ENCODE results near the gene DHH.

The DHH gene

GRCh38 chr12:49048953-49049352, 45.6 kb downstream of the DHH start:
- Histone ChIP-seq H3K27me3 (ENCODE audit: insufficient read depth, low read length) (no peaks in the 10 kb centered on the region), H2AFZ (ENCODE audit: low read depth, low read length) (no peak overlapping the region), H3K4me3 (ENCODE audit: low read length) (no peak overlapping the region), H3K4me1 (ENCODE audit: insufficient read depth, low read length) (no peaks in the 10 kb centered on the region), H3K9me3 (ENCODE audit: low read length) (no peaks in the 10 kb centered on the region), H3K36me3 (ENCODE audit: insufficient read depth, low read length) (peaks cover 96% of the 10 kb centered on the region)

GRCh38 chr12:49046129-49046895, 48.3 kb downstream of the DHH start:
- no peaks in the 10 kb centered on the region for H3K27me3 ChIP-seq (ENCODE audit: insufficient read depth, low read length)
- no peak overlapping the region for H2AFZ ChIP-seq (ENCODE audit: low read depth, low read length)
- H3K36me3 ChIP-seq (ENCODE audit: insufficient read depth, low read length) = peaks cover 96% of the 10 kb centered on the region
- H3K9me3 ChIP-seq (ENCODE audit: low read length) = no peaks in the 10 kb centered on the region
- H3K4me1 ChIP-seq (ENCODE audit: insufficient read depth, low read length) = no peaks in the 10 kb centered on the region
- H3K4me3 ChIP-seq (ENCODE audit: low read length) = no peak overlapping the region

DNA sequence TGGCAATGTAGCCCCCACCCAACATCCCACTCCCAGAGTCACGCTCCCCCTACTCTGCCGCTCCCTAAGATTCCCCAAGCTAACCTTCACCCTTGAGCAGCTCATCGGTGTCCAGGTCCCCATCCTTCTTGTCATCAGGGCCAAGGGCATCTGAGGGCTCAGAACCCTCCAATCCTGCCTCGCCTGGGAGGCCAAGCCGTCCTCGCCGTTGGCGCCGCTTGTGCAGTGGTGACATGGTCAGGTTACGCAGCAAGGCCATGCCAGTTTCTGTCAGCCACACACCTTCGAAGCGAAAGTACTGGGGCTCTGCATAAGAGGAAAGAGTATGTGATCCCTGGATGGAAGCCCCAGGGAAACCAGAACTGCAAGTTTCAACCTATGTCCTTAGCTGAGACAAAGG, 49.9 kb downstream of the DHH start:
- Histone ChIP-seq H3K9me3 (ENCODE audit: low read length) (no peaks in the 10 kb centered on the region), H3K4me3 (ENCODE audit: low read length) (no peak overlapping the region), H3K27me3 (ENCODE audit: insufficient read depth, low read length) (no peaks in the 10 kb centered on the region), H2AFZ (ENCODE audit: low read depth, low read length) (no peak overlapping the region), H3K4me1 (ENCODE audit: insufficient read depth, low read length) (no peaks in the 10 kb centered on the region), H3K36me3 (ENCODE audit: insufficient read depth, low read length) (peaks cover 91% of the 10 kb centered on the region)

GRCh38 chr12:49043856-49044258, 50.7 kb downstream of the DHH start:
- Histone ChIP-seq H3K36me3 (ENCODE audit: insufficient read depth, low read length) (peaks cover 91% of the 10 kb centered on the region), H2AFZ (ENCODE audit: low read depth, low read length) (no peak overlapping the region), H3K27me3 (ENCODE audit: insufficient read depth, low read length) (no peaks in the 10 kb centered on the region), H3K4me1 (ENCODE audit: insufficient read depth, low read length) (no peaks in the 10 kb centered on the region), H3K4me3 (ENCODE audit: low read length) (no peak overlapping the region), H3K9me3 (ENCODE audit: low read length) (no peaks in the 10 kb centered on the region)

DNA sequence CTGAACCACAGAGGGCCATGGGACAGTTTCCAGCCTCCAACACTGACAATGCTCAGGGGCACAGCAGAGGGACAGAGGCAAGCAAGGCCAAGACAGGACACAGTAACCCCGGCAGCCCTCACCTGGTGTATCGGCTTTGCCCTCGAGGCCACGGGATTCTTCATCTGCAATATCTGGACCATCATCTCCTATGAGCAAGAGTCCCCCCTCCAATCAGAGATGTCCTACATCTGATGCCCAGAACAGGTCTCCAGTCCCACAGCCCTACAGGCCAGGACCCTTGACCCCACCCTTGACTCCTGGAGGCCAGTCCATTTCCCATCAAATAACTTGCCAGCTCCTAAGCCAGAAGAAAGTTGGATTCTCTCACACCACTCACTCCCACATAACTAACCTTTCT, 51.4 kb downstream of the DHH start:
- Histone ChIP-seq H3K36me3 (ENCODE audit: insufficient read depth, low read length) (peaks cover 91% of the 10 kb centered on the region), H3K4me1 (ENCODE audit: insufficient read depth, low read length) (no peaks in the 10 kb centered on the region)

DNA sequence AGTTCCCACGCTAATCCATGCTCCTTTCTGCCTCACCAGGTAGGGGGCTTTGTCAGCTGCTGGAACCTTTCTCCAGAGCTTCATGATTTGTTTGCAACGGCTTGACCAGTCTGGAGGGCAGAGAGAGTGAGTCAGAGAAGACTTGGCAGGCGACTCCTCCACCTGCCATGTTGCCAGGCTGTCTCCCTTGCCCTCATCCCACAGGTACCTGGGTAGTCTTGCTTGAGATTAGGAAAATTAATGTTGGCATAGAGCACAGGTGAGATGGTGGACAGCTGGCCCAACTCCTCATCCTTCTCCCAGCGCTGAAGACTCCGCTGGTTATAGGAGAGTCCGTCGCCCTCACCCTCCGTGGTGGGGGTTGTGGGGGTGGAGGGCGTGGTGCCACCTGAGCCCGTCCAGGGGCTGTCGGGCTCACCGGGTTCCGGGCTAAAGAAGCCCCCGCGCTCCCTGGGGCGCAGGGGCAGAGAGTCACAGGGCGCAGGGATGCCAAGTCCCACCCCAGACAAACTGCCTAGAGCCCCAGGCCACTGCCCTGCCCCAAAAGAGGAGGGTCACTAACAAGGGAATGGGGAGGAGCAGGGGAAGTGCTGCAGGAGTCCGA, 52.6 kb downstream of the DHH start:
- no peaks in the 10 kb centered on the region for H3K4me1 ChIP-seq (ENCODE audit: insufficient read depth, low read length)
- H2AFZ ChIP-seq (ENCODE audit: low read depth, low read length) = no peak overlapping the region
- peaks cover 92% of the 10 kb centered on the region for H3K36me3 ChIP-seq (ENCODE audit: insufficient read depth, low read length)
- no peaks in the 10 kb centered on the region for H3K9me3 ChIP-seq (ENCODE audit: low read length)
- H3K4me3 ChIP-seq (ENCODE audit: low read length) = no peak overlapping the region
- no peaks in the 10 kb centered on the region for H3K27me3 ChIP-seq (ENCODE audit: insufficient read depth, low read length)

More for the DNA sequence above, 51.4 kb downstream of the DHH start:
- H2AFZ ChIP-seq (ENCODE audit: low read depth, low read length) = no peak overlapping the region
- H3K4me3 ChIP-seq (ENCODE audit: low read length) = no peak overlapping the region
- H3K9me3 ChIP-seq (ENCODE audit: low read length) = no peaks in the 10 kb centered on the region
- no peaks in the 10 kb centered on the region for H3K27me3 ChIP-seq (ENCODE audit: insufficient read depth, low read length)

DNA sequence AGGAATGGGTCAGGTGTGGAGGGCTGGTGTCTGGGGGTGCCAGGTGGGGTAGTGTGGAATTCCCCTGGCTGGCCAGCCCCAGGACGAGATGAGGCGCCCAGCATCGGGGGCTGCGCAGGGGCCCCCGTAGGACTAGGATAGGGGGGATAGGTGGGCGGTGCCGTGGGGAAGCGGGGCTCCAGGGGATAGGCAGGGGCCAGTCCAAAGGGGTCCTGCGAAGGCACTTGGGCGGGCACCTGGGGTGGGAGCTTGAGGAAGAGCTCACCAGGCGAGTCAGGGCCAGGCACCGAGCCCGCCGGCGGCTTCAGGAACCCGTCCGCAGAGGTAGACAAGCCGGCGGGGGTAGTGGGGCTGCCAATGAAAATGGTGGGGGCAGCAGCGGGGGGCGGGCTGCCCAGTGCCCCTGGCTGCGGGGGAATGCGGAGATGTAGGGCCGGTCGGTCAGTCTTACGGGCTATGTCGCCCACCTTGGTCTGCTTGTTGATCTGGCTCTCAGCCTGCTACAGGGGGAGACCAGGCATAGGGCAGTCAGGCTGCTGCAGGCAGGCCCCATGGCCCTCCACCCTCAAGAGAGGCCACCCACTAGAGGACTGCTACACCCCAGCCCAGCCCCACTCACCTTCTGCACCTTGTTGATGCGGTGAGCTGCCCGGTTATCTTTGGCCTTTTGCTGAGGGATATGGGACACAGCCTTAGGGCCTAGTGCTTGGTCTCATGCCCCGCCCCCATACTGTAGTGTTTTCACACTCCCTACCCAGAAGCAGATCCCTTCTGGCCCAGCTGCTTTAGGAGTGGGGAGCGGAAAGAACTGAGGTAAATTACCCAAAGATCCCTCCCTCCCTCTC, 53.3 kb downstream of the DHH start:
- no peaks in the 10 kb centered on the region for H3K27me3 ChIP-seq (ENCODE audit: insufficient read depth, low read length)
- peaks cover 92% of the 10 kb centered on the region for H3K36me3 ChIP-seq (ENCODE audit: insufficient read depth, low read length)
- H3K9me3 ChIP-seq (ENCODE audit: low read length) = no peaks in the 10 kb centered on the region
- H3K4me1 ChIP-seq (ENCODE audit: insufficient read depth, low read length) = no peaks in the 10 kb centered on the region
- H3K4me3 ChIP-seq (ENCODE audit: low read length) = no peak overlapping the region
- no peak overlapping the region for H2AFZ ChIP-seq (ENCODE audit: low read depth, low read length)

DNA sequence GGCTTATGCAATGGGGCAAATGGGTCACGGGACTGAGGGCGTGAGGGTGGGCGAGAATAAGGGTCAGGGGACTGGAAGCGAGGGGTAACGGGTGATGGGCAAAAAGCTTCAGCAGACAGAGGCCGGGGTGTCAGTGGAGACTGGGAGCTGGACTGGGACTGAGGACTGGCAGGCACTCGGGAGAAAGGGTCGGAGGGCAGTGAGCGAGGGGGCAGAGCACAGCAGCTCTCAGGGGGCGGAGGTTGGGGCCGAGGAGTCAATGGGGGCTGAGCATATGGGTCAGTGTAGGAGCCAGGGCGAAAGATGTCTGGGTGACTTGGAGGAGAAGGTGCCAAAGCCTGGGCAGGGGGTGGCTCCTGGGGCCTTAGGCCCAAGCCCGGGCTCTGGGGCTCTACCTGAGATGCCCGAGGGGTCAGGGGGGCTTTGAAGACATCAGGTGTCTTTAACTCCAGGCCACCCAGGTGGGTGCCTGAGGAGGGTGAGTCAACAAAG, 54.2 kb downstream of the DHH start:
- Histone ChIP-seq H2AFZ (ENCODE audit: low read depth, low read length) (no peak overlapping the region), H3K4me1 (ENCODE audit: insufficient read depth, low read length) (no peaks in the 10 kb centered on the region), H3K9me3 (ENCODE audit: low read length) (no peaks in the 10 kb centered on the region), H3K4me3 (ENCODE audit: low read length) (no peak overlapping the region), H3K27me3 (ENCODE audit: insufficient read depth, low read length) (no peaks in the 10 kb centered on the region), H3K36me3 (ENCODE audit: insufficient read depth, low read length) (peaks cover 89% of the 10 kb centered on the region)

DNA sequence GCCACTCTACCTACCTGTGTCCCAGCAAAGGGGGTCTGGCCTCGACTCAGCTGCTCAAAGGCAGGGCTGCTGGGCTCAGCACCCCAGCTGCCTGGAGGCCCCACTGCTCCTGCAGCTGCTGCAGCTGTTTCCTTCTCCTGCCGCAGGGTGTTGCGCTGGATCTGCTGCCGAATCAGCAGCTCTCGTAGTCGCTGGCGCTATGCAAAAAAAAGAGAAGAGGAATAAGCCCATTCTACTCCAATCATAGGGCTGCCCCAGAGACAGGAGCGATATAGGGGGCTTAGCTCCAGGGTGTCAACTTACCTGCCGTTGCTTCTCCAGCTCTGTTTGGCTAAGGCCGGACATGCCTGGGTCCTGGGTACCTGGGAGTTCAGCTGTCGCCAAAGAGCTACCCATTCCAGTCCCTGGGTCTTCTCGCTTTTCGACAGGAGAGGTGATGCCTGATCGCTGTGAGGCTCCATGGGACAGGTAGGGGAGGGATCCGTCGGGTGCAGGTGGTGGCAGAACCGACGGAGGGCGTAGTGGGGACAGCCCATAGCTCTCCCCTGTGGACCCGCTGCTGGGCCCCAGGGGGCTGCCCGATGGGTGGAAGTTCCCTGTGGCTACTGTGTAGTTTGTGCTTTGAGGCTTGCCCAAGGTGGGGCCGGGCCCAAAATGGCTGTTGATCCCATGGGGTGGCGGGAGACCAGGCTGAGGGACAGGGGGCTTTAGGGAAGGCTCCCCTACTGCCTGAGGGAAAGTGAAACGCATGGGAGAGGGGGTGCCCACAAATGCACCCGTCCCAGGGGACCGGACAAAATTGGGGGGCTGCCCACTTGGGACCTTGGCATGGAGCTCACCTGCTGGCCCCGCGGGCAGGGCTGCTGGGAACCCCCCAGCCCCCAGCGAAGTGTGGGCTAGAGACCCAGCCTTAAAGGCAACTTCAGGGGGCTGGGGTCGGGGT, 54.9 kb downstream of the DHH start:
- H3K9me3 ChIP-seq (ENCODE audit: low read length) = no peaks in the 10 kb centered on the region
- H3K4me1 ChIP-seq (ENCODE audit: insufficient read depth, low read length) = no peaks in the 10 kb centered on the region
- H3K36me3 ChIP-seq (ENCODE audit: insufficient read depth, low read length) = peaks cover 90% of the 10 kb centered on the region
- H3K4me3 ChIP-seq (ENCODE audit: low read length) = no peak overlapping the region
- no peaks in the 10 kb centered on the region for H3K27me3 ChIP-seq (ENCODE audit: insufficient read depth, low read length)
- H2AFZ ChIP-seq (ENCODE audit: low read depth, low read length) = no peak overlapping the region

GRCh38 chr12:49038291-49038955, 56.2 kb downstream of the DHH start:
- H3K27me3 ChIP-seq (ENCODE audit: insufficient read depth, low read length) = no peaks in the 10 kb centered on the region
- H2AFZ ChIP-seq (ENCODE audit: low read depth, low read length) = no peak overlapping the region
- H3K9me3 ChIP-seq (ENCODE audit: low read length) = no peaks in the 10 kb centered on the region
- no peaks in the 10 kb centered on the region for H3K4me1 ChIP-seq (ENCODE audit: insufficient read depth, low read length)
- H3K36me3 ChIP-seq (ENCODE audit: insufficient read depth, low read length) = peaks cover 90% of the 10 kb centered on the region
- no peak overlapping the region for H3K4me3 ChIP-seq (ENCODE audit: low read length)

DNA sequence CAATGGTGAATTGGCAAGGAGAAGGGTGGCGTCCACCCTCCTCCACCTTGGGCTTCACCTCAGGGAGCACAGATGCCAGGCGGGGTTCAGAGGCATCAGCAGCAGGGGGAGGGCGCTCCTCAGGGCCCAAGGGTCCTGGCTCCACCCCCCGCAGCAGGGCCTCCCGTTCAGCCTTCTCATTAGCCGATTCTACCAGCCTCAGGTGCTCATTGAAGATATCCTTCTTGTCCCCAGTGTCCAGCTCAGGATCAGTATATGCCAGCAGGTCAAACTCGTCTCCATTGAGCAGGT, 56.7 kb downstream of the DHH start:
- H3K27me3 ChIP-seq (ENCODE audit: insufficient read depth, low read length) = no peaks in the 10 kb centered on the region
- no peaks in the 10 kb centered on the region for H3K4me1 ChIP-seq (ENCODE audit: insufficient read depth, low read length)
- H3K36me3 ChIP-seq (ENCODE audit: insufficient read depth, low read length) = peaks cover 90% of the 10 kb centered on the region
- H3K9me3 ChIP-seq (ENCODE audit: low read length) = no peaks in the 10 kb centered on the region
- H3K4me3 ChIP-seq (ENCODE audit: low read length) = no peak overlapping the region
- no peak overlapping the region for H2AFZ ChIP-seq (ENCODE audit: low read depth, low read length)
